CD4-positive, CD25-positive, alpha-beta regulatory T cell (primary cell): ENCODE results near the gene MRPS12. TPM values are rescaled to one million over a fixed set of nuclear protein-coding genes. Genes with fewer than 3 reads are reported as not detected.
"Not testable (repeated sequence)": the region's sequence is repeated elsewhere in the genome, so short reads cannot be mapped to it uniquely, and the experiment has no call there.

Experiments
- ATAC-seq, 2 donors: fragments of 150-1000 bp; cut with Tn5 transposase; one replicate each; pipeline ENCODE4 v1.10.0; 2021; ENCODE audit warnings: low read depth in 2 of 2, moderate number of reproducible peaks in 2 of 2, moderate library complexity in 1 of 2
- DNase-seq, 3 donors: peaks; one replicate each; pipeline versions ENCODE4 v3.0.0 to v3.0.0-alpha.2; 2012 to 2022; ENCODE audit warnings: mixed read lengths in 1 of 3
- H3K27ac ChIP-seq: one replicate; pipeline ENCODE4 v1.7.0; 2013; ENCODE audit warnings: mild to moderate bottlenecking, low read length; ENCODE audit not compliant: insufficient read depth, poor library complexity, severe bottlenecking
- H3K27me3 ChIP-seq: one replicate; pipeline ENCODE4 v1.7.0; 2013; ENCODE audit warnings: low read length; ENCODE audit not compliant: control insufficient read depth, insufficient read depth
- H3K36me3 ChIP-seq: one replicate; pipeline ENCODE4 v1.7.0; 2013; ENCODE audit warnings: mild to moderate bottlenecking, low read length, moderate library complexity; ENCODE audit not compliant: control insufficient read depth, insufficient read depth
- H3K4me1 ChIP-seq: 2 replicates; pipeline ENCODE4 v1.7.0; 2013; ENCODE audit warnings: mild to moderate bottlenecking, low read length; ENCODE audit not compliant: insufficient read depth, control insufficient read depth, poor library complexity, severe bottlenecking
- H3K4me3 ChIP-seq: one replicate; pipeline ENCODE4 v1.7.0; 2013; ENCODE audit warnings: low read depth, mild to moderate bottlenecking, low read length, moderate library complexity
- H3K9me3 ChIP-seq, 2 experiments: 1 replicate in 1 of 2; 2 replicates in 1 of 2; pipeline ENCODE4 v1.7.0; 2013; ENCODE audit warnings: low read length in 2 of 2, mild to moderate bottlenecking in 1 of 2, moderate library complexity in 1 of 2; ENCODE audit not compliant: control insufficient read depth in 2 of 2
- H3K27ac Mint-ChIP-seq, 3 donors: one replicate each; pipeline ENCODE4 v1.8.0; 2020 to 2022; ENCODE audit warnings: mild to moderate bottlenecking in 3 of 3, mixed read lengths in 3 of 3, moderate library complexity in 2 of 3
- H3K27me3 Mint-ChIP-seq: one replicate; pipeline ENCODE4 v1.8.0; 2022; ENCODE audit warnings: mild to moderate bottlenecking, mixed read lengths
- H3K36me3 Mint-ChIP-seq: one replicate; pipeline ENCODE4 v1.8.0; 2020; ENCODE audit warnings: mixed read lengths
- H3K4me1 Mint-ChIP-seq, 4 donors: one replicate each; pipeline ENCODE4 v1.8.0; 2020 to 2022; ENCODE audit warnings: mixed read lengths in 4 of 4, mild to moderate bottlenecking in 1 of 4
- H3K4me3 Mint-ChIP-seq, 4 donors: one replicate each; pipeline ENCODE4 v1.8.0; 2020 to 2022; ENCODE audit warnings: mild to moderate bottlenecking in 4 of 4, mixed read lengths in 4 of 4, moderate library complexity in 3 of 4
- H3K9me3 Mint-ChIP-seq, 7 donors: one replicate each; pipeline ENCODE4 v1.8.0; 2020 to 2022; ENCODE audit warnings: mixed read lengths in 7 of 7, mild to moderate bottlenecking in 3 of 7, moderate library complexity in 2 of 7
- polyA plus RNA-seq, 4 donors: library from polyadenylated mRNA; unstranded; fragments of 300-500 nt; fragmentation: Illumina TruSeq; gene quantifications; one replicate each; pipeline ENCODE4 v1.2.3, GENCODE V29; 2021
- total RNA-seq: library from RNA; stranded (reverse); gene quantifications from one replicate; pipeline ENCODE4 v1.2.3, GENCODE V29; 2022

The MRPS12 gene
- total and polyA plus RNA-seq, 5 donors from 2014 or later = 19.8 to 114 (median 106) TPM

DNA sequence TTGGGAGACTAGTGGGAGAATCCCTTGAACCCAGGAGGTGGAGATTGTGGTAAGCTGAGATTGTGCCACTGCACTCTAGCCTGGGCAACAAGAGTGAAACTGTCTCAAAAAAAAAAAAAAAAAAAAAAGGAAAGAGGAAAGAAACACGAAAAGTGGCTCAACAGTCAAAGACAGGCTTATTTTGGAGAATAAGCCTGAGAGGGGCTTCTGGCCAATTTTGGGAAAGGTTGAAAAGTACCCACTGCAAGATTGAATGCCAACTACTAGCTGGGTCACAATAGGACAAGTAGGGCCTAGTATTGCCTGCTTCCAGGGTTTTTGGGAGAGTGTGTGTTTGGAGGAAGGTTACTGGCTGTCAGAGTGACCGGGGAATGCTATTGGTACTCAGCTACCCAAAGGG, 27.6 kb downstream of the MRPS12 start:
- Mint-ChIP-seq H3K36me3 (no peaks in the 10 kb centered on the region), H3K27me3 (peaks cover 26% of the 10 kb centered on the region), H3K4me1 (peaks cover 0 to 4% (median 3%) of the 10 kb centered on the region in 4 donors), H3K27ac (no peak overlapping the region), H3K4me3 (no peak overlapping the region), H3K9me3 (no peaks in the 10 kb centered on the region)
- H3K27ac ChIP-seq = no peak overlapping the region
- DNase-seq (no peak), ATAC-seq (no peak)
- H3K4me1 ChIP-seq = no peaks in the 10 kb centered on the region
- H3K36me3 ChIP-seq = no peaks in the 10 kb centered on the region
- no peaks in the 10 kb centered on the region for H3K27me3 ChIP-seq
- H3K4me3 ChIP-seq = no peak overlapping the region
- H3K9me3 ChIP-seq = no peaks in the 10 kb centered on the region

- Mint-ChIP-seq H3K27ac (no peak overlapping the region), H3K4me3 (no peak overlapping the region), H3K4me1 (peaks cover 0 to 4% (median 3%) of the 10 kb centered on the region in 4 donors), H3K27me3 (peaks cover 23% of the 10 kb centered on the region), H3K36me3 (no peaks in the 10 kb centered on the region), H3K9me3 (no peaks in the 10 kb centered on the region)
- no peak for DNase-seq
- H3K9me3 ChIP-seq = no peaks in the 10 kb centered on the region
- H3K27ac ChIP-seq = no peak overlapping the region
- no peak for ATAC-seq
- no peaks in the 10 kb centered on the region for H3K36me3 ChIP-seq
- H3K4me1 ChIP-seq = no peaks in the 10 kb centered on the region
- no peak overlapping the region for H3K4me3 ChIP-seq
- no peaks in the 10 kb centered on the region for H3K27me3 ChIP-seq
Observed at GRCh38 chr19:38959618-38960017, 28.9 kb downstream of the MRPS12 start.

GRCh38 chr19:38964738-38965137, 34.0 kb downstream of the MRPS12 start:
- Mint-ChIP-seq H3K4me1 (peaks cover 0 to 4% (median 3%) of the 10 kb centered on the region in 4 donors), H3K9me3 (peaks cover 0 to 2% (median 0%) of the 10 kb centered on the region in 7 donors), H3K36me3 (no peaks in the 10 kb centered on the region), H3K27ac (no peak overlapping the region), H3K27me3 (peaks cover 17% of the 10 kb centered on the region), H3K4me3 (no peak overlapping the region)
- H3K4me3 ChIP-seq = no peak overlapping the region
- no peaks in the 10 kb centered on the region for H3K4me1 ChIP-seq
- no peak for DNase-seq
- no peaks in the 10 kb centered on the region for H3K36me3 ChIP-seq
- H3K27me3 ChIP-seq = peaks cover 2% of the 10 kb centered on the region
- H3K27ac ChIP-seq = no peak overlapping the region
- no peaks in the 10 kb centered on the region for H3K9me3 ChIP-seq
- ATAC-seq = no peak

- H3K4me1 Mint-ChIP-seq, H3K4me1 ChIP-seq, DNase-seq, H3K27me3 ChIP-seq, H3K27ac ChIP-seq, H3K36me3 ChIP-seq, H3K4me3 ChIP-seq, ATAC-seq, H3K4me3 Mint-ChIP-seq, H3K36me3 Mint-ChIP-seq, H3K9me3 Mint-ChIP-seq, H3K9me3 ChIP-seq: not testable (repeated sequence)
- Mint-ChIP-seq H3K27ac (peak overlapping the region in 1 of 3 donors; percentile 49), H3K27me3 (peaks cover 14% of the 10 kb centered on the region)
Observed at GRCh38 chr19:38966149-38966548, 35.4 kb downstream of the MRPS12 start.

GRCh38 chr19:38970664-38971532, 40.2 kb downstream of the MRPS12 start:
- Mint-ChIP-seq H3K36me3 (no peaks in the 10 kb centered on the region), H3K9me3 (peaks cover 0 to 3% (median 0%) of the 10 kb centered on the region in 7 donors), H3K4me1 (peaks cover 0 to 7% (median under 1%) of the 10 kb centered on the region in 4 donors), H3K27me3 (peaks cover 12% of the 10 kb centered on the region), H3K27ac (no peak overlapping the region), H3K4me3 (no peak overlapping the region)
- Histone ChIP-seq H3K36me3 (no peaks in the 10 kb centered on the region), H3K9me3 (no peaks in the 10 kb centered on the region), H3K27me3 (peaks cover 4% of the 10 kb centered on the region), H3K27ac (no peak overlapping the region), H3K4me3 (no peak overlapping the region), H3K4me1 (no peaks in the 10 kb centered on the region)
- ATAC-seq = no peak
- DNase-seq = no peak

GRCh38 chr19:38971672-38972071, 40.9 kb downstream of the MRPS12 start:
- Histone ChIP-seq H3K9me3 (no peaks in the 10 kb centered on the region), H3K36me3 (no peaks in the 10 kb centered on the region), H3K27ac (no peak overlapping the region), H3K4me3 (no peak overlapping the region), H3K4me1 (no peaks in the 10 kb centered on the region), H3K27me3 (peaks cover 4% of the 10 kb centered on the region)
- peaks cover 0 to 3% (median 0%) of the 10 kb centered on the region in 7 donors for H3K9me3 Mint-ChIP-seq
- H3K4me1 Mint-ChIP-seq = peaks cover 0 to 15% (median 4%) of the 10 kb centered on the region in 4 donors
- ATAC-seq (no peak), DNase-seq (no peak)
- H3K36me3 Mint-ChIP-seq = no peaks in the 10 kb centered on the region
- peaks cover 14% of the 10 kb centered on the region for H3K27me3 Mint-ChIP-seq
- H3K4me3 Mint-ChIP-seq = no peak overlapping the region
- no peak overlapping the region for H3K27ac Mint-ChIP-seq

GRCh38 chr19:38974624-38975213, 44.0 kb downstream of the MRPS12 start:
- no peak overlapping the region for H3K27ac ChIP-seq
- H3K36me3 ChIP-seq = no peaks in the 10 kb centered on the region
- H3K9me3 ChIP-seq = no peaks in the 10 kb centered on the region
- no peaks in the 10 kb centered on the region for H3K4me1 ChIP-seq
- H3K4me3 ChIP-seq = no peak overlapping the region
- no peak for ATAC-seq
- DNase-seq = no peak
- no peaks in the 10 kb centered on the region for H3K36me3 Mint-ChIP-seq
- H3K4me3 Mint-ChIP-seq = peak overlapping the region in 2 of 4 donors; percentile 56 to 58
- H3K4me1 Mint-ChIP-seq = peaks cover 0 to 21% (median 6%) of the 10 kb centered on the region in 4 donors
- peaks cover 17% of the 10 kb centered on the region for H3K27me3 Mint-ChIP-seq
- H3K9me3 Mint-ChIP-seq = peaks cover 0 to 3% (median 0%) of the 10 kb centered on the region in 7 donors
- H3K27ac Mint-ChIP-seq = no peak overlapping the region
- H3K27me3 ChIP-seq = peaks cover 3% of the 10 kb centered on the region
